GM19328 (cell line): ENCODE measurements around the gene SUV39H2.
"Not testable (repeated sequence)": the region's sequence is repeated elsewhere in the genome, so short reads cannot be mapped to it uniquely, and the experiment has no call there.

ENCODE experiments used
- ATAC-seq: cut with Tn5 transposase; IDR thresholded peaks from one replicate; pipeline ENCODE4 v1.9.1; 2021; ENCODE audit warnings: mild to moderate bottlenecking, moderate library complexity; ENCODE audit not compliant: unreplicated experiment

Gene SUV39H2

DNA sequence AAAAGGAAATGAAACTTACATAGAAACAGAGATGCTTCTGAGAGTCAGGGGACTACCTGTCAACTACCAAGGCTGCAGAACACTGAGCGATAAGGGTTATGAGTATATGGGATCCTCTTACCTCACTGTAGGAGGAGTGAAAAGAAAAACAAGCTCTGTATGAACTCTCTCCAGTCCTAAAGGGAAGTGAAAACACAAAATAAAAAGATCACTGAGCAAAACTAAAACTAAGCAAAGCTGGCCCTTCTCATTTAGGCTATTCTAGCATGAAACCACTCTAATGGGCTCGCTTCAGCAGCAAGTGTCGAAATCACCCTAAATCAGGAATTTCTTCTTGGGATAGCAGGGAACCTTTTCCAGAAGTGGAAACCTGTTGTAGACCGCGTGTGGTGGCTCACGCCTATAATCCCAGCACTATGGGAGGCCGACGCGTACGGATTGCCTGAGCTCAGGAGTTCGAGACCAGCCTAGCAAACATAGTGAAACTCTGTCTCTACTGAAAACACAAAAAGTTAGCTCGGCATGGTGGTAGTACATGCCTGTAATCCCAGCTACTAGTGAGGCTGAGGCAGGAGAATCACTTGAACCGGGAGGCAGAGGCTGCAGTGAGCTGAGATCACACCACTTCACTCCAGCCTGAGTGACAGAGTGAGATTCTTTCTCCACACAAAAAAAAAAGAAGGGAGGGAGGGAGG is 48.2 kb downstream of the SUV39H2 start:
- ATAC-seq: peak; percentile 93

DNA sequence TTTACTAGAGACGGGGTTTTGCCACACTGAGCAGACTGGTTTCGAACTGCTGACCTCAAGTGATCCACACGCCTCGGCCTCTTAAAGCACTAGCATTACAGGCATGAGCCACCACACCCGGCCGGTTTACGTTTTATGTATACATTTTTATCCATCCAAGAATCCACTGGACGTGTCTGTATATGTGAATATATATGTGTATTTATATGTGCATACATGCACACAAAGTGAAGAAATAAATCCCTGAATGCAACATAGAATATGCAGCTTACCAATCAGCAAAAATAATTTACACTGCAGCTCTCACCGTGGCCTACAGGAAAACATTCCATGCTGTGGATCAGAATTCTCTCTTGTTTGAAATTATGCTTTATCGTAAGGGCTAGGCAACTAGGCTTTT is 51.9 kb downstream of the SUV39H2 start:
- ATAC-seq: no peak

DNA sequence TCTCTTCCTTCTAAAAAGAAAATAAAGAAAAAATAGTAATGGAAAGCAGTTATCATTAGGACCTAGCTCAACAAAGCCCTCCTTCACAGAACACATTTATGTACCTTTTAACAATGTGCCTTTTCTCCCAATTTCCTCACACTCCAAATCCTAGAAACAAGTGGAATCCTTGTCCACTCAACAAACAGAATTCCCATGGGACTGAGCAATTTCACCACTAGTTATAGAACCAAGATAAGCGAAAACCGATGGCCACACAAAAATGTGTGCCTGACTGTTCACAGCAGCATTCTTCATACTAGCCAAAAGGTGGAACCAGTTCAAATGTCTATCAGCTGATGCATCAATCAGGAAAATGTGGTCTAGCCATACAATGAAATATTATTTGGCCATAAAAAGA is 57.9 kb downstream of the SUV39H2 start:
- ATAC-seq: no peak

DNA sequence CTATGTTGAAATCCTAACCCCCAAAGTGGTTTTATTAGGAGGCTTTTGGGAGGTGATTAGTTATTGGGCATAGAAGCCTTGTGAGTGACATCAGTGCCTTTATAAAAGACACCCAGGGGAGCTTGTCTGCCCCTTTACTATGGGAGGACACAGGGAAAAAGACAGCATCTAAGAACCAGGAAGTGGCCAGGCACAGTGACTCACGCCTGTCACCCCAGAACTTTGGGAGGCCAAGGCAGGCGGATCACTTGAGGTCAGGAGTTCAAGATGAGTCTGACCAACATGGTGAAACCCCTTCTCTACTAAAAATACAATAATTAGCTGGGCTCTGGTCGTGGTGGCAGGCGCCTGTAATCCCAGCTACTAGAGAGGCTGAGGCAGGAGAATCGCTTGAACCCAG is 60.3 kb downstream of the SUV39H2 start:
- ATAC-seq: not testable (repeated sequence)

DNA sequence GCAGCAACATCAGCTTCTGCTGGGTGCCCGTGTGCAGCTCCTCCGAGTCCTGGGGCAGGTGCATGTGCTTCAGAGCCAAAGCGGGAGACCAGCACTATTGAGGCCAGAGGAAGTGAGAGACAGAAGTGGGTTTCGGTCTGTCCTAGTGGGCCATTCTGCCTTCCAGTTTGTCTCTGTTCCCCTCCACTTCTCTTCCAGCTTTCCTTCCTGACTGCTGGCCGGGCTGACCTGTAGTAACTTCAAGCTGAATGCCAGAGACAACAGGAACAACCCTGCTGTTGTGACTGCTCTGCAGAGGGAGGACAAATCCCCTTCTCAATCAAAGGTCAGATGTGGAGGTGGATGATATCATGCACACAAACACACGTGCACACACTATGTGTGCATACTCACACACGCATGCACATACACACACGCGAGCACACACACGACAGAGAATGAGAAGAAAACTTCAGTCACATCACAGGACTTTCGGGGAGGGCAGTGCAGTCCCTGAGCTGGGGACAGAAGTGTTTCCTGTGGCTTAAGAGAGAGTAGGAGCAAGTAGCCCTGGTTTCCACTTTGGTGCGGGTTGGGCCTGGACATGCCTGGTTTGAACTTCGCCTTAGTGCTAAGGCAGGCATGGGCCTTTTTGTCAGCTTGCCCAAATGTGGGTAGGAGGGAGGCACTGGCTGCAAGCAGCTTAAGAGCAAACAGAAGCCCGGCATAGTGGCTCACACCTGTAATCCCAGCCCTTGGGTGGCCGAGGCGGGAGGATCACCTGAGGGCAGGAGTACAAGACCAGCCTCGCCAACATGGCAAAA is 63.7 kb downstream of the SUV39H2 start:
- peak; percentile 86 for ATAC-seq

DNA sequence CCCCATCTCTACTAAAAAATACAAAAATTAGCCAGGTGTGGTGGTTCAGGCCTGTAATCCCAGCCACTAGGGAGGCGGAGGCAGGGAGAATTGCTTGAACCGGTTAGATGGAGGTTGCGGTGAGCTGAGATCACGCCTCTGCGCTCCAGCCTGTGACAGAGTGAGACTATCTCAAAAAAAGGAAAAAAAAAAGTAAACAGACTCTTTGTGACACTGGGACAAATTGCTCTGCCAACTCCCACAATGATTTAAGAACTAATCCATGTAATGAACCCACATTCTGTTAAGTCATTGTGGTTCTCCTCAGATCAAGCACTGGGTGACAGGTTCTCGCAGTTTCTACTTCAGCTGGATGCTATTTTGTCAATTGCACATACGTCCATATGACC is 64.3 kb downstream of the SUV39H2 start:
- not testable (repeated sequence) for ATAC-seq

DNA sequence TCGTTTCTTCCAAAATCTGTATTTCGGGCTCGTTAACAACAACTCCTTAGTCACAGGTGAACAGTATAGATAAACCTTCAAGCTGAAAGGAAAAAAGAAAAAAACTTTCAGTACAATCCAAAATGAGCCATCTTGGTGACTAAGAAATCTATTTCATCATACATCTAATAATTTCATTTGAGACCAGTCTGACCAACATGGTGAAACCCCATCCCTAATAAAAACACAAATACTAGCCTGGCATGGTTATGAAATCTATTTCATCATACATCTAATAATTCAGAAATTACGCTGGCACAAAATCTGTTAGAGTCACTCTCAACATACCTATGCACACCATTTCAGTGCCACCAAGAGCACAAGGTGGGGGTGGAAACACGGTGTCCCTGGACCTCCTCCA is 66.4 kb downstream of the SUV39H2 start:
- ATAC-seq: no peak

DNA sequence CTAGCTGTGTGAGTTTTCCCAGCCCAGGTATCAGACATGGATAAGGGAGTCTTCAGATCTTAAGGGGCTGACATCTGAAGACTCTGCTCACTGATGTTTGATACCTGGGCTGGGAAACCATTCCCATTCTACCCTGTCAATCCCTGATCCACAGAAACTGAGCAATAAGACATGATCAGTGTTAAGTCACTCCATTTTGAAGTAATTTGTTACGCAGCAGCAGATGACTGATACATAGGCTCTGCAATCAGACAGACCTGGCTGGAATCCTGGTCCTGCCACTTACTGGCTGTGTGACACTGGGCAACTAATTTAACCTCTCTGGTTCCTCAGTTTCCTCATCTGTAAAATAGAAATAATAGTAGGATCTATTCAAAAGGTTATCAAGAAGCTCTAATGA is 68.6 kb downstream of the SUV39H2 start:
- ATAC-seq: no peak

DNA sequence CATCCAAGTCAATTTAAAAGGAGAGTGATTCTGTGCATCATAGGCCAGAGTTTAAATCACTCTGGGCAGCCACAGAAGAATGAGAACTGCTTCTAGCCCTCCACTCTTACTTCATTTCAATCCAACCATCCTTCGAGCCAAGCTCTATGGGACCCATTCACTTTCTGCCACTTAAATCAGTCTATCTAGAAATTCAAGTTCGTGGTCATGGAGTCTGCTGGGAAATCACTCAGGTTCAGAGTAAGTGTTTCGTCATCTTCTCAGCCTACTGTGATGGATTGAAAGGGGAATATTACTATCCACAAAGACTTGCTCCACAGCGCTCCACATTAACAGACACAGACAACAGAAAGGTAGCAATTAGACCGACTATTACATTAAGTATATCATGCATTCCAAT is 70.6 kb downstream of the SUV39H2 start:
- no peak for ATAC-seq

DNA sequence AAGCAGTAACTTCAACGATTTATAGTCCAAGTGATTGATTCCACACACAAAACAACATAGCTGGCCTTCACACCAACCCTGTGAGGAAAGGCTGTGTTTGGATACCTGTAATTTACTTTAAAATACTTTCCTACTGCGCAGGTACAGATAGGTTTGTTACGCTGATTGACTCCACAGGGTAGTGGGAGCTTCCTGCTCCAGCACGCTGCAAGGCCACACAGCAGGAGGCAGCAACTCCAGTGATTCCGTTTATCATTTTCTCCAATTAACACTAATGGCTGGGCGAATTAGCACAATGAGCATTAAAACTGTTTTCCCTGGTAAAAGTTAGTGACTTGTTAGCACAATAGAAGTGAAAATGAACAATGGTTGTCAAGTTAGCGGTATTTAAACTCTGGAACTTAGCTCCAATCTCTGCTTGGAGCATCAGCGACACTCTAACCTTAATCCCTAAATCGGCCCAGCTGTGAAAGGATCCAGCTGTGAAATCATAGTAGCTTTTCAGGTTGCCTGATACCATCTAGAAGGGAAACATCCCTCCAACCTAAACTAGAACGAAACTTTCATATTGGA is 74.3 kb downstream of the SUV39H2 start:
- ATAC-seq: no peak

DNA sequence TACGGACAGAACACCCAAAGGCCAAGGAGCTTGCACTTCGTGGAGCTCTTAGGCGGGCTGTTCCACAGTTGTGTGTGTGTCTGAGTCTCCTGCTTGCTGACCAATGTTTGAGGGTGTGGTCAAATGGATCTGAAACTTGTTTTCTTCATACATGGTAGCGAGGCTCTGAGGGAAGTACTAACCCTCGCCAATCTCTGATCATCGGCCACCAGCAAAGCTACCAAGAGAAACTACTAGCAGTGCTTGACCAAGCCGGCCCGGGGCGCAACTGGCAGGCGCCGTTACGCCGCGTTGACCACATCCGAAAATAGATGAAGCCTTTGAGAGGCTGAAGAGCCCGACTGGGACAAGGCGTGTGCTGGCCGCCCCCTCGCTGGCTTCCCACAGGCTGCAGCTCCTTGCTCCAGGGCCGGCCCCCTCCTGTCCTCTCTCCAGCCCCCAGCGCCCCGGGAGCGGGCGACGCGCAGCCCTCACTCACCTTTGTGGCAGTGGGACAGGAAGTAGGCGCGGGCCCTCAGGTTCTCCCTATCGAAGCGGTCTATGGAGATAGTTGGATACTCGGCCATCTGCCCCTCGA is 74.8 kb downstream of the SUV39H2 start:
- ATAC-seq: peak; percentile 14
